Osteoblast (primary cell): ENCODE results near the gene VLDLR. TPM values are rescaled to one million over a fixed set of nuclear protein-coding genes. Genes with fewer than 3 reads are reported as not detected.

ENCODE experiments used
- DNase-seq: peaks from one replicate; pipeline ENCODE4 v3.0.0; 2011; ENCODE audit warnings: low spot score, mixed read lengths; ENCODE audit not compliant: insufficient read length; ENCODE audit errors: missing footprints
- H2AFZ ChIP-seq: 2 replicates; pipeline ENCODE4 v1.6.0; 2011; ENCODE audit warnings: mild to moderate bottlenecking, low read length
- H3K27ac ChIP-seq: 2 replicates; pipeline ENCODE4 v1.5.1; 2011; ENCODE audit warnings: mild to moderate bottlenecking, low read depth, low read length, moderate library complexity
- H3K27me3 ChIP-seq: 2 replicates; pipeline ENCODE4 v1.6.0; 2012; ENCODE audit warnings: mild to moderate bottlenecking, control low read depth, inconsistent platforms, low read length, moderate library complexity; ENCODE audit not compliant: insufficient read depth
- H3K36me3 ChIP-seq: 2 replicates; pipeline ENCODE4 v1.5.1; 2011; ENCODE audit warnings: mild to moderate bottlenecking, low read length, control low read depth, moderate library complexity; ENCODE audit not compliant: insufficient read depth
- H3K4me1 ChIP-seq: 2 replicates; pipeline ENCODE4 v1.5.1; 2011; ENCODE audit warnings: mild to moderate bottlenecking, low read length, control low read depth, moderate library complexity; ENCODE audit not compliant: insufficient read depth
- H3K4me2 ChIP-seq: 2 replicates; pipeline ENCODE4 v1.6.0; 2011; ENCODE audit warnings: mild to moderate bottlenecking, low read length; ENCODE audit not compliant: insufficient read depth
- H3K4me3 ChIP-seq: fragments of 200-600 bp; sonication (generic); 3 replicates; pipeline ENCODE4 v1.5.1; 2012; ENCODE audit warnings: mild to moderate bottlenecking, low read length, inconsistent platforms; ENCODE audit not compliant: insufficient read depth
- H3K79me2 ChIP-seq: 2 replicates; pipeline ENCODE4 v1.6.0; 2012; ENCODE audit warnings: mild to moderate bottlenecking, low read length, control low read depth, inconsistent platforms; ENCODE audit not compliant: insufficient read depth
- H3K9me3 ChIP-seq: 2 replicates; pipeline ENCODE4 v1.5.1; 2011; ENCODE audit warnings: low read depth, low read length, control low read depth
- H4K20me1 ChIP-seq: 2 replicates; pipeline ENCODE4 v1.6.0; 2012; ENCODE audit warnings: mild to moderate bottlenecking, low read length, control low read depth; ENCODE audit not compliant: insufficient read depth
- CTCF ChIP-seq: IDR thresholded peaks from 2 replicates; pipeline ENCODE4 v1.5.1; 2011; ENCODE audit warnings: mild to moderate bottlenecking, low read depth, low read length, moderate library complexity; ENCODE audit errors: extremely low read depth
- total RNA-seq: library from RNA; depleted of rRNA; stranded (reverse); fragments of >200 nt; gene quantifications from 2 replicates; pipeline ENCODE4 v1.2.3, GENCODE V29; 2012

The VLDLR gene
- total RNA-seq, 1 donor, result 10.1 TPM

DNA sequence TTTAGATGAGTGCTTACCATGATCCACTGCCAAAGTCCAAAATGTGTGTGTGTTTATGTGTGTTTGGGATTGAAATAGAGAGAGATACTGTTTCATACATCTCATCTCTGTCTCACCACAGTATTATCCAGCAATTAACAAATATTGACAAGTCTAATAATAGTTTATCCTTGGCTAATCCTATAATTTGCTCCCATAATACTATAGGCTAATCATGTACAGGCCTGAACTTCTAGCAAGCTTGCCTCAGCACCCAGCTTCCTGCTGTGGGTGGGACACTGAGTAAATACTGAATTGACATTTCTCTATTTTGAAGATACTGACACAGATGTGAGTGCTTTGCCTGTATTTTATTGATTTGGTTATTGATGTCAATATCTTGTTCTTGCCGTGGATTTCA, 60.4 kb downstream of the VLDLR start:
- no peak overlapping the region for H2AFZ ChIP-seq
- no peak overlapping the region for H3K4me3 ChIP-seq
- no peaks in the 10 kb centered on the region for H4K20me1 ChIP-seq
- H3K27me3 ChIP-seq, result no peaks in the 10 kb centered on the region
- H3K27ac ChIP-seq, result no peak overlapping the region
- DNase-seq, result no peak
- no peaks in the 10 kb centered on the region for H3K4me1 ChIP-seq
- no peaks in the 10 kb centered on the region for H3K79me2 ChIP-seq
- no peak overlapping the region for H3K4me2 ChIP-seq
- no peaks in the 10 kb centered on the region for H3K9me3 ChIP-seq
- no peaks in the 10 kb centered on the region for H3K36me3 ChIP-seq
- no peak for TF ChIP-seq CTCF

DNA sequence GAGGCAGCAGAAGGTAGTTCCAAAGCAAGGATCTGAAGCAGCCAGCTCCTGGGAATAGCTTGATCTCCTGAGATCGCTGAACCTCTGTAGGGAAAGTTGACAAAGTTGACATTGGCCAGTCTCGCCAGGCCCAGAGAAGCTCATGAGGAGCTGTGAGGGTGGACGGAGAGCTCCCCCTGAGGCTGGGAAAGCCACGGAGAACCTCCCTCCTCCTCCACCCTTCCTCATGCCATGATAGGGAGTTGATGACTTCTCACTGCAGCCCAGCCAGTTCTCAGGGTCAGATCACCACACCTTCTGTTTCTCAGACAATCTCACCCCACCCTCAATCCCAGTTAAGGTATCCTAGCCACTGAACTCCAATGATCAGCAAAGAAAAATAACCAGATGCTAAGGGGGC, 65.3 kb downstream of the VLDLR start:
- no peak overlapping the region for H3K4me3 ChIP-seq
- no peak for TF ChIP-seq CTCF
- no peaks in the 10 kb centered on the region for H3K9me3 ChIP-seq
- no peaks in the 10 kb centered on the region for H3K4me1 ChIP-seq
- no peaks in the 10 kb centered on the region for H3K27me3 ChIP-seq
- no peak overlapping the region for H3K27ac ChIP-seq
- DNase-seq, result no peak
- no peaks in the 10 kb centered on the region for H3K79me2 ChIP-seq
- no peak overlapping the region for H2AFZ ChIP-seq
- H3K4me2 ChIP-seq, result no peak overlapping the region
- H3K36me3 ChIP-seq, result no peaks in the 10 kb centered on the region
- no peaks in the 10 kb centered on the region for H4K20me1 ChIP-seq

- H3K4me2 ChIP-seq, result no peak overlapping the region
- H2AFZ ChIP-seq, result no peak overlapping the region
- H3K79me2 ChIP-seq, result no peaks in the 10 kb centered on the region
- no peak overlapping the region for H3K4me3 ChIP-seq
- no peak for TF ChIP-seq CTCF
- no peaks in the 10 kb centered on the region for H3K36me3 ChIP-seq
- DNase-seq, result no peak
- no peak overlapping the region for H3K27ac ChIP-seq
- H3K27me3 ChIP-seq, result no peaks in the 10 kb centered on the region
- no peaks in the 10 kb centered on the region for H3K4me1 ChIP-seq
- no peaks in the 10 kb centered on the region for H3K9me3 ChIP-seq
- H4K20me1 ChIP-seq, result no peaks in the 10 kb centered on the region
Measured at GRCh38 chr9:2688636-2689035, 67.0 kb downstream of the VLDLR start.

- no peak for TF ChIP-seq CTCF
- DNase-seq, result no peak
- no peak overlapping the region for H3K4me2 ChIP-seq
Measured at GRCh38 chr9:2691212-2691611, 69.6 kb downstream of the VLDLR start.

More at GRCh38 chr9:2691212-2691611, 69.6 kb downstream of the VLDLR start:
- no peaks in the 10 kb centered on the region for H3K27me3 ChIP-seq
- H3K79me2 ChIP-seq, result no peaks in the 10 kb centered on the region
- H2AFZ ChIP-seq, result no peak overlapping the region
- H3K36me3 ChIP-seq, result no peaks in the 10 kb centered on the region
- no peak overlapping the region for H3K27ac ChIP-seq
- H3K9me3 ChIP-seq, result no peaks in the 10 kb centered on the region
- H4K20me1 ChIP-seq, result no peaks in the 10 kb centered on the region
- H3K4me1 ChIP-seq, result no peaks in the 10 kb centered on the region
- H3K4me3 ChIP-seq, result no peak overlapping the region
